GM21529 (cell line): Measurements from ENCODE around the gene CEMIP.
"Not testable (repeated sequence)": the region's sequence is repeated elsewhere in the genome, so short reads cannot be mapped to it uniquely, and the experiment has no call there.

Experiments used
- ATAC-seq: cut with Tn5 transposase; IDR thresholded peaks from one replicate; pipeline ENCODE4 v1.9.1; 2021; ENCODE audit not compliant: unreplicated experiment

Gene CEMIP

DNA sequence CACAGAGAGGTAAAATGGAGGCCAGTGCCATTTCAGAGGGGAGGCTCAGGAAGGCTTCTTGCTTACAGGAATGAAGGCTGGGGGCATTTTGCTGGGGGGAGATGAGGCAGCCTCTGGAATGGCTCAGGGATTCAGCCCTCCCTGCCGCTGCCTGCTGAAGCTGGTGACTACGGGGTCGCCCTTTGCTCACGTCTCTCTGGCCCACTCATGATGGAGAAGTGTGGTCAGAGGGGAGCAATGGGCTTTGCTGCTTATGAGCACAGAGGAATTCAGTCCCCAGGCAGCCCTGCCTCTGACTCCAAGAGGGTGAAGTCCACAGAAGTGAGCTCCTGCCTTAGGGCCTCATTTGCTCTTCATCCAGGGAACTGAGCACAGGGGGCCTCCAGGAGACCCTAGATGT lies 170.6 kb downstream of the CEMIP start:
- no peak for ATAC-seq

DNA sequence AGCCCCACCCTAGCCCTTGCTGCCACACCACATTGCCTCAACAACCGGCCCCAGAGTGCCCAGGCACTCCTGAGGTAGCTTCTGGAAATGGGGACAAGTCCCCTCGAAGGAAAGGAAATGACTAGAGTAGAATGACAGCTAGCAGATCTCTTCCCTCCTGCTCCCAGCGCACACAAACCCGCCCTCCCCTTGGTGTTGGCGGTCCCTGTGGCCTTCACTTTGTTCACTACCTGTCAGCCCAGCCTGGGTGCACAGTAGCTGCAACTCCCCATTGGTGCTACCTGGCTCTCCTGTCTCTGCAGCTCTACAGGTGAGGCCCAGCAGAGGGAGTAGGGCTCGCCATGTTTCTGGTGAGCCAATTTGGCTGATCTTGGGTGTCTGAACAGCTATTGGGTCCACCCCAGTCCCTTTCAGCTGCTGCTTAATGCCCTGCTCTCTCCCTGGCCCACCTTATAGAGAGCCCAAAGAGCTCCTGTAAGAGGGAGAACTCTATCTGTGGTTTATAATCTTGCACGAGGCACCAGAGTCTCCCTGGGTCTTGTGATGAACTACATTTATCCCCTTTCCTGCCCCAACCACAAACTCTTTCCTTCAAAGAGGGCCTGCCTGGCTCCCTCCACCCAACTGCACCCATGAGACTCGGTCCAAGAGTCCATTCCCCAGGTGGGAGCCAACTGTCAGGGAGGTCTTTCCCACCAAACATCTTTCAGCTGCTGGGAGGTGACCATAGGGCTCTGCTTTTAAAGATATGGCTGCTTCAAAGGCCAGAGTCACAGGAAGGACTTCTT lies 171.3 kb downstream of the CEMIP start:
- ATAC-seq: no peak

DNA sequence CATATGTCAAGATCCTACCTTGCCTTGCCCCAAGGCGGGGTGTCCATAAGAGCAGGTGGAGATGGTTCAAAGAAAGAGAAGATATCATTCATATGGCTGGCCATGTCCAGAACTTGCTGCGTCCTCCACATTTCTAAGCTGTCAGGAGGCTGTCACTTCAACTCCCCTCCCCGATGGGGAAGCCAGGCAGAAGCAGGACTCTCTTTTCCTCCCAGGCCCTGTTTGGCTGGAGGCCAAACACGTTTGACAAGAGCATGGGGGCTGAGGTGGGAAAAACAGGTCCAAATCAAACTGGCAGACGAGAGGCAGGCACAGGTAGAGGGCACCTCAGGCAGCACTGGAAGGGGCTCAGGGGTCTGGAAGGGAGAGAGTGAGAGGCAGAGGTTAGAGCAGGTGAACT lies 172.8 kb downstream of the CEMIP start:
- ATAC-seq: no peak

DNA sequence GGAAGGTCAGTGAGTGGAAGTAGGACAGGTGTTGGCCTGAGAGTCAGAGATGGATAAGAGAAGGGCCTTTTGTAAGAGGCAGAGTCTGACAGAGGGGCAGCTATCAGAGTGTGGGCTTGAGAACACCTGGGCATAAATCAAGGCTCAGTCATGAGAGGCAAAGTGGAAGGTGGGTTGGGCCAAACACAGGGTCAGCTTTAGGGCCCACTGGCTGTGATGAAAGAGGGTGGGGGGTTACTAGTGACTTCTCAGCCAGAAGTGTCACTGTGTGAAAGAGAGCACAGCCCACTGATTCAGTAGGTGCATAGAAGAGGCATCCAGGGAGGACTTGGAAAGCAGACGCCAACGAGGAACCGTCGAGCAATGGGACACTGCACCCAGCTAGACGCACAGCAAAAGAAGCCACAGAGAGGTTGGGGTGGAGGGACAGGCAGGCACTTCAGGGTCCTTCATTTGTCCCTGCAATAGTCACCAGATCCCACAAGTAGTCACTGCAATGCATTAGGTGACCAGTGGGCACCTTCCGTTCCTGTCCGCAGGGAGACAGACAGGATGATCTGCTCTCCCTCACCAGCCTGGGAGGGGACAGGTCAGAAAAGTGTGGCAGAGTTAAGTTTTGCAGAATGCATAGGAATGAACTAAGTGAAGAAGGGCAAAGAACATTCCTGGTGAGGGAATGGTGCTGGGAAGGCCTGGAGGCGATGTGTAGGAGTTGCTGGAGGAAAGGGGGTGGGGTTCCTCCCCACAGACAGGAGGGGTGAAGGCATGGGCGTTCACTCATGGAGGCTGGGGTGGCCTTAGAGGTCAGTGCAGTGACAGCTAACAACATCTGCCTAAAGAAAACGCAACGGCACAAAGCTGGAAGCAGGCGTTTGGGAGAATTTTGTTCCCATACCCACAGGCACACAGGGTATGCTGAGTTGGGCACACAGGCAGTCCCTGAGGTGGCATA lies 174.1 kb downstream of the CEMIP start:
- ATAC-seq: no peak

DNA sequence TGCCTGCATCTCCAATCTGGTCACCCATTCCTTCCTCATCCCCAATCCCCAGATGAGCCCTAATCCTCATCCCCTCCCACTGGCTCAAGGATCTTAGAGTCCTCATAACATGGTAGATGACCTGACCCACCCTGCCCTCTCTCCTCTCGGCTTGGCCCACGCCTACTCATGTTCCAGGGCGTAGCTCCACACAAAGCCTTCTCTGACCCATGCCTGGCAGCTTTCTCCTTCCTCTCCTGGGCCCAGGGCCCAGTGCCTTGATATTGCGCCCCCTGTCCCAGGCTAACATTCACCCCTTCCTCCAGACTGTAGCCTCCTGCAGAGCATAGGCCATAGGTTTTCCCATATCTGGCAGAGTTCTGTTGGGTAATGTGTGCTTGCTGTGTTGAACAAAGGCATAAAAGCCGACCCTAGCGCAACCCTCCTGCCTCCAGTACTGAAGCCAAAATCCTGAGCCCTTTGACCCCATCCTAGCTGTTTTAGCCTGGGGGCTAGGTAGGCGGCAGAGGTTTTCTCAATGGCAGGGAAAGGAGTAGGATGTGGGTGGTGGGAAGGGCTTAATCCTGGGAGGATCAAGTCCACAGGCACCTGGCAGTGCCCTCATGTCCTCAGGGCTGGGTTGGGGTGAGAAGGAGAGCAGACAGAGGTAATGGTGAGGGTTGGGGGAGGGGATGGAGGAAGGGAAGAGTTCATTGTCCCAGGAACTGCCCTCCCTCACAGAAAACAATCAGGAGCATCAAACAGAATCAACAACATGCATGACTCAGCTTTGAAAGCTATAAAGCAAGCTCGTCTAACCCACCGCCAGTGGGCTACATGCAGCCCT lies 175.0 kb downstream of the CEMIP start:
- ATAC-seq: no peak

DNA sequence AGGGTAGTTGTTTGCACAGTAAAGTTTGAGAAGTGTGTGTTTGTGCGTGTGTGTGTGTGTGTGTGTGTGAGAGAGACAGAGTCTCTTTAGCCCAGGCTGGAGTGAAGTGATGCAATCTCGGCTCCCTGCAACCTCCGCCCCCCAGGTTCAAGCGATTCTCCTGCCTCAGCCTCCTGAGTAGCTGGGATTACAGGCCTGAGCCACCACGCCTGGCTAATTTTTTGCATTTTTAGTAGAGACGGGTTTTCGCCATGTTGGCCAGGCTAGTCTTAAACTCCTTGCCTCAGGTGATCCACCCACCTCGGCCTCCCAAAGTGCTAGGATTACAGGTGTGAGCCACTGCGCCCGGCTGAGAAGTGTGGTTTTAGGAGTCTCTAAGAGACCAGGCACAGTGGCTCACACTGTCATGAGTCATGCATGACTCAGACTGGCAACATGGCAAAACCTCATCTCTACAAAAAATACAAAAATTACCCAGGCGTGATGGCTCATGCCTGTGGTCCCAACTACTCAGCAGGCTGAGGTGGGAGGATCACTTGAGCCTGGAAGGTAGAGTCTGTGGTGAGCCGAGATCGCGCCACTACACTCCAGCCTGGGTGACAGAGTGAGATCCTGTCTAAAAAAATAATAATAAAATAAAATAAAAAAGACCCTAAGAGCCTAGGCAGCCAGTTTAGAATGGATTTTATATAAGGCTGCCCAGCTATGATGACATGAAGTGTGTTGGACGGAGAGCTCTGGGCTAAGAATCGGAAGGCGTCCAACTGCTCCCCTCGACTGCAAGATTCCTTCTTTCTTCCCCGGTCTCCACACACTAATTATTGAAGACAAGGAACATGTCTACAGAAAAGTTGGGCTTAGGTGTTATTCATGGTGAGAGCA lies 176.6 kb downstream of the CEMIP start:
- ATAC-seq: not testable (repeated sequence)

DNA sequence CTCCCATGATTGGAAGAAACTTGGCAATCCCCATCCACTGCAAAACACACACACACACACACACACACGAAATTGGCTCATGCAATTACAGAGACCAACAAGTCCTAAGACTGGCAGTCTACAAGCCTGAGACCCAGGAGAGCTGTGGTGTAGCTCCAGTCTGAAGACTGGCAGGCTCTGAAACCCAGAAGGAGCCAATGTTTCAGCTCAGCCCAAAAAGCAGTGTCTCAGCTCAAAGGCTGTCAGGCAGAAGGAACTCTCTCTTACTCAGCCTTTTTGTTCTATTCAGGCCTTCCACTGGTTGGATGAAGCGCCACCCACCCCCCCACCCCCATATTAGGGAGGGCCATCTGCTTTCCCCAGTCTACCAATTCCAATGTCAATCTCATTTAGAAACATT lies 178.4 kb downstream of the CEMIP start:
- ATAC-seq: no peak

DNA sequence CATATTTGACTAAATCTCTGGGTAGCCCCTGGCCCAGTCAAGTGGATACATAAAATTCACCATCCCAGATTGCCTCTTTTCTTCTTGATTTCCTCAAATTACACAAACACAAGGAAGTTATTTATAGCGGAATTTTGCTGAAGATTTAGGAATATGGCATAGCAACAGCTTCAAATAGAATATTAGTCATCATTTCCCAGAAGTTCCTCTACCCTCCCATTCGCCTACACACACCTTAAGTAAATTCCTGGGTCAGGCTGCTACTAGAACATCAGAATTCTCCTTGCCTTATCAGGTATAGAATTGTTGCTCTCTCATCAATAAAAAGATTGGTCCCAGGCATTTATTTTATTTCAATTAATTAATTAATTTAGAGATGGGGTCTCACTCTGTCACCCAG lies 178.8 kb downstream of the CEMIP start:
- no peak for ATAC-seq

DNA sequence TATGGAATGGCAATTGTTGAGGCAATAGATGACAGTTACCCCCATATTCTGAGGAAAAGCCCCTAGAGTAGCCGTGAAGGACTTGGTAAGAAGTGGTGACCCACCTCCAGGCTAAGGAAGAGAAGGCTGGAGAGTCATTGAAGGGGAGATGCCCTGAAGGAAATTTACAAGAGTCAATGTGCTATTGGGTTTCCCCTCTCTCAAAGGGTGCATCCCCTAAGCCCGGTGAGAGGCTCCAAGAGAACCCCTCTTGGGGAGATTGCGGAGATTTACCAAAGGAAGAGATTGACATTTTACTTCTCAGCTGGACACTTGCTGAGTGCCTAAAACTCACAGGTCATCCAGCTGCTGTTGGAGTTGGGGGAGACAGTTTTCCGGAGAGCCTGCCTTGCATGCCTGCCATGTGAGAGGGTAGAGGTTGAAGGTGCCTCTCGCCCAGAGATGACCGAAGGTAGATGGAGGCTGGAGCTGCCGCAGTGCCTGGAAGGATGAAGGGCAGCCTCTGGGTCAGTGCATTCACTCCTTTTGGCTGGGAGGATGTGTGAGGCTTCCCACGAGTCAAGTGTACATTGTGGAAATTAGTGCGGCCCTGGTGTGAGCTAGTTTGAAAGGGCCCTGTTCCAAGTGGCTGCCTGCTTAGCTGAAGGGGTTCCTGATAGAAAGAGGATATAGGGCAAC lies 179.8 kb downstream of the CEMIP start:
- no peak for ATAC-seq

DNA sequence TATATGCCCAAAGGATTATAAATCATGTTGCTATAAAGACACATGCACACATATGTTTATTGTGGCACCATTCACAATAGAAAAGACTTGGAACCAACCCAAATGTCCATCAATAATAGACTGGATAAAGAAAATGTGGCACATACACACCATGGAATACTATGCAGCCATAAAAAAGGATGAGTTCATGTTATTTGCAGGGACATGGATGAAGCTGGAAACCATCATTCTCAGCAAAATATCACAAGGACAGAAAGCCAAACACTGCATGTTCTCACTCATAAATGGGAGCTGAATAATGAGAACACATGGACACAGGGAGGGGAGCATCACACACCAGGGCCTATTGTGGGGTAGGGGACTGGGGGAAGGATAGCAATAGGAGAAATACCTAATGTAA lies 186.3 kb downstream of the CEMIP start:
- not testable (repeated sequence) for ATAC-seq

DNA sequence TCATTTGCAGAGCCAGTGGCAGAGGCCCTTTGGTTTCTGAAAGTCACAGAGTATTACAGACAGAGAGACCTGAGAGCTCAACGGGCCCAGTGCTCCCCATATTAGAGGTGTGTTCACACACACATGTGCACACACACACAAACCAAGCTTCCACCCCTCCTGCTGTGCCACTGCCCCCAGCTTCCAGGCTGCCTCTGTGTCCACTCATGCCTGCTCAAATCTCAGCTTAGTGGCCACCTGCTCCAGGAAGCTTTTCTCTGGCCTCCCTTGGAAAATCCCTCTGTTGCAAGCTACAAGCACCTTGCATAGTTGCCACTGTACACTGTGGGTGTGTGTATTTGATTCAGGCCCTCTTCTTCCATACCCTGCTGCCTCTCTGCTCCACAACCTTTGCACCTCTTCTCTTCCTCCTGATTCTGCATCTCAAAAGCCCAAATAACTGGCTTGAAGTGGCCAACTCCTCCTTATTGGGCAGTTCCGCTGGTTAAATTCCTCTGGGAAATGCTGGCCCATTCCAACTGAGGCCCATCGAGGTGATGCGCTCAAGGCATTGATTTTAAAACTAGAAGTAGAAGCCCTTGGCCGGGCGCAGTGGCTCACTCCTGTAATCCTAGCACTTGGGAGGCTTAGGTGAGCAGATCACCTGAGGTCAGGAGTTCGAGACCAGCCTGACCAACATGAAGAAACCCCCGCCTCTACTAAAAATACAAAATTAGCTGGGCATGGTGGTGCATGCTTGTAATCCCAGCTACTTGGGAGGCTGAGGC lies 187.4 kb downstream of the CEMIP start:
- no peak for ATAC-seq

DNA sequence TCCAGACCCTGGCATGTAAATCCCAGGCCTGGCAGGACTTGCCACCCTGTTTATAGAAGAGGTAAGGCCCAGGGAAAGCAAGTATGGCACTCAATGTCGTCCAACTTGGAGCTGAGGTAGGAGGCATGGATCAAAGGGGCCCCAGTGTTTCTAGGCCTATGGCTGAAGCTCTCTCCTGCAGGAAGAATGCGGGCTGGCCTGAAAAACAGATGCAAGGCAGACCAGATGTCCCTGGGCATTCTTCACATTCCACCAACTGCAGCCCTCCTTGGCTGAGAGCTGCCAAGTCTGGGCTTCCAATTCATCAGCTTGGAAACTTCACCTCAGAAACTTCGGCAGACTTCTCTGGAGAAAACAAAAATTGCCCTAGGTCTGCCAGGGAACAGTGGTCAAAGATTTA lies 188.3 kb downstream of the CEMIP start:
- ATAC-seq: no peak

DNA sequence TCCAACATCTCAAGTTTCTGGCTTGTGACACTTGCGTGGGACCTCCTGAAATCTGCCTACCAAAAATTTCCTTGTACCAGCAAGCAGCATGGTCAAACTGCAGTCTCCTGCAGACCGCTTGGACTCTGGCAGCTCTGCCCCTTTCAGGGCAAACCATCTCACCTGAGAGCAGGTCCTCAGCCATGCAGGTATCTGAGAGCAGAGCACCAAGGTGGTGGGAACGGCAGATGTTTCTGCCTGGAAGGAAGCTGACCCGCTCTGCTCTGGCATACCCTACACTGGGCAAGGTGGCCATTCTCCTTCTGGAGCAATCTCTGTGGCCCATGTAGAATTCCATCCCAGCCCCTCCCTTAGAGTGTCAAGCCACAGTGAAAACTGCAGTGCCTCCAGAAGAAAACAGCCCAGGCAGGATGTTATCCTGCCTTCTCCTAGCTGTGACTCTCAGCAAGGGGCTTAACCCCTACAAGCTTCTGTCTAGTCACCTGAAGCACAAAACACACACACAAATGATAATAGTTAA lies 188.9 kb downstream of the CEMIP start:
- ATAC-seq: no peak

DNA sequence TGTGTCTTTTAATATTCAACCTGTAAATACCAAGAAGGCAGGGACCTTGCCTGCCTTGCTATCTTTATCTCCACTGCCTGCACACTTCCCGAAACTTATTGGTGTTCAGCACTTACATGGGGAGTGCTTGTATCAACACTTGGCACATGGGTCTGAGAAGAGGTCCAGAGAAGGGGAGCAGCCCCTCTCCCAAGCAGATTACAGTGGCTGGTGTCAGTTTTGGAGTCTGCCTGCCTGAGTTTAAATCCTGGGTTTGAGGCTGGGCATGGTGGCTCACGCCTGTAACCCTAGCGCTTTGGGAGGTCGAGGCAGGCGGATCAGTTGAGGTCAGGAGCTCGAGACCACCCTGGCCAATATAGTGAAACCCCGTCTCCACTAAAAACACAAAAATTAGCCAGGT lies 190.1 kb downstream of the CEMIP start:
- no peak for ATAC-seq

DNA sequence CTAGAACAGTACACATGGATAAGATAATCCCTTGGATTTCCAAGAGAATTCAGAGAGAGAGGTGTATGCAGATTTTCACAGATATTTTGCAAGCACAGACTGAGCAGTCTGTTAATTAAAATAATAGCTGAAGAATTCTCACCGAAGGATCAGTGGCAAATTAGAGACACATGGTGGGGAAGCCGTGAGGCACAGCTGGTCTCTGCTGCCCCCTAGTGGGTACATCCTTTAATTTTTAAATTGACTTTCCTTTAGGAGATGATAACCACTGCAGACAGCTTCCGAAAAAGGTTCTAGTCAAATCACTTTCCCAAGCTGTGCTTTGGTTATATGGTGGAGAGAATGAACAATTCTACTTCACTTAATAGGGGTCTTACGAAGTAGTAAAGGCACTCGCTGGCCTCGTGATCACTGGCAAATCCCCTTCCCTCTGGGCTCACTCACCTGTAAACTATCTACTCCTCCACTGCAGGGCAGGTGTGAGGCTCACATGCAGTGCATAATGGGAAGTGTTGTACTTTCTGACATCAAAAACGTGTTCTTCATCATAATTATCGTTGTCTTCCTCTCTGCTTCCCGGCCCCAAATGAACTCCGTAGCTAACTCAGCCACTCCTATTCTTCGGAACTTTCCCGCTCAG lies 191.0 kb downstream of the CEMIP start:
- ATAC-seq: peak; percentile 56

DNA sequence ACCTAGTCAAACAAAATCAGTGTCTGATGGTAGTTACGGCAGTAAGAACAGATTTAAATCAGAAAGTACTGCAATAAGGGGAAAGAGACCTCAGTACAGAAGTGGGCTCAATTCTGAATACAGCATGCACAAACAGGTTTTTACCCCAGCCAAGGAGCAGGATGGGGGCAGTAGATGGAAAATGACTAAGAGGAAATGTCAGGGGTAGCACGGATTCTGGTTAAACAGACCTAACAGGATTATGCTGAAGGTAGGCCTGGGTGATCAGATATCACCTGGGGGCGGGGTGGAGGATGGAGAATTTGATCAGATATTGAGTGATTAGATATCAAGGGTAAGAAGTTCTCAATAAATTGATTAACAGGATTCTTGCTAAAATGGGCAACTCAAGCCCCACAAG lies 191.5 kb downstream of the CEMIP start:
- no peak for ATAC-seq

DNA sequence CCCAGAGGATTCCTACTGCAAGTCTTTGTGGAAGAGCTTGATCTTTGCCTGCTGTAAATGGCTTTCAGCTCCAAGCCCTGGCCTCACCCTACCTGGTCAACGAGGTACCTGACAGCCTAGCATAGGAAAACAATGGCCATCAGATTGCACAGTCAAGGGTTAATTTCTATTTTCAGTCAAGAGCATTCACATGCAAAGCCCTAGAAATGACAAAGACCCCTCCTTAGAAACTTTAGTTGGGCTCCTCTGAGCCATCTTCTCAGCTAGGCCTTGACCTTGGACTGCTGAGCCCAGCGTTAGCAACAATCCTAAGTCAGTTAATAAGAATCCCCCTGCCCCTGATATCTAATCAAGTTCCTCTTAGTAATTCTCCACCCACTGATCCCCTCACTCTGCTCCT lies 192.0 kb downstream of the CEMIP start:
- ATAC-seq: no peak

DNA sequence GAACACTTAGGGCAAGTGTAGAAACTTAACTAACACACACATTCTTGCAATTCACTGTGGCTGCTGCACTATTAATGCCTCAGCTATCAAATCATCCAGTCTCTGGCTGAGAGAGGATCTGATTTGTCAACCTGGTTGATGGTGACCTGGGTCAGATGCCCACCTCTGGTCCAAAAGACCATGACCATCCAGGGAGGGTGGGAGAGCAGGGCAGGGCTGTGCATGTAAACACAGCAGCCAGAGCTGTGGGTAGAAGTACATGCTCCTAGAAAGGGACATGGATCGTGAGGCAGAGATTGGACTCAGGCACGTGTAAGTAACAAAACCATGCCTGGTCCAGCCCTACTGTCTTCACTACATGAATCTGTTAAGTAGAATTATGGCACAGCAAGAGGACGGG lies 193.1 kb downstream of the CEMIP start:
- ATAC-seq: no peak
